ENCODE measurements around the gene LHX4. TPM values are rescaled to one million over a fixed set of nuclear protein-coding genes. Genes with fewer than 3 reads are reported as not detected.
A peak's percentile ranks its signal among the peaks of the same experiment; 100 is the strongest.

Gene LHX4
- polyA plus RNA-seq, 1 donor from 2014 or later: 0.25 TPM

- Mint-ChIP-seq H3K9me3 (no peaks in the 10 kb centered on the region), H3K27ac (no peak overlapping the region), H3K36me3 (peaks cover 4% of the 10 kb centered on the region), H3K27me3 (no peaks in the 10 kb centered on the region), H3K4me3 (no peak overlapping the region), H3K4me1 (peaks cover 0 to 3% (median 0%) of the 10 kb centered on the region in 3 donors)
Observed at GRCh38 chr1:180271272-180272255, 41.5 kb downstream of the LHX4 start.

DNA sequence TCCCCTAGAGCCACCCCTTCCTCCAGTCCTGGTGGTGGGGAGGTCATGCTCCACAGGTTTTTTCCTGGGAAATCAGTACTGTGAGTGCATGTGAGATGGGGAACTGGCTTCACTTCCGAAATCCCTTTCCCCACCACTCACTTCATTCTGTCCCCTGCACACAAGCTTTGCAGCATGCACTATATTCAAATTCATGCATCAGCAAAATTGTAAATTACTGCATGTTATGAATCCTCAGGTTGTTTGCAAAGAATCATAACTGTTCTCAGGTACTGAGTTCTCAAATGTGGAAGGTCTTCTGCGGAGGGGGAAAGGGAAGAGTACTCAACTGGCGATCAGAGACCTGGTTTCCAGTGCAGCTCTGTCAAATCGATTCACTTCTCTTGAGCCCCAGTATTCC is 42.3 kb downstream of the LHX4 start:
- Mint-ChIP-seq H3K9me3 (no peaks in the 10 kb centered on the region), H3K27ac (no peak overlapping the region), H3K4me1 (peaks cover 0 to 3% (median 0%) of the 10 kb centered on the region in 3 donors), H3K36me3 (peaks cover 4% of the 10 kb centered on the region), H3K4me3 (peak overlapping the region in 1 of 4 donors; percentile 3), H3K27me3 (no peaks in the 10 kb centered on the region)

GRCh38 chr1:180273066-180273465 is 43.0 kb downstream of the LHX4 start:
- no peaks in the 10 kb centered on the region for H3K9me3 Mint-ChIP-seq
- no peak overlapping the region for H3K4me3 Mint-ChIP-seq
- no peak overlapping the region for H3K27ac Mint-ChIP-seq
- peaks cover 5% of the 10 kb centered on the region for H3K36me3 Mint-ChIP-seq
- H3K4me1 Mint-ChIP-seq: peaks cover 0 to 3% (median 0%) of the 10 kb centered on the region in 3 donors
- no peaks in the 10 kb centered on the region for H3K27me3 Mint-ChIP-seq

- Mint-ChIP-seq H3K9me3 (no peaks in the 10 kb centered on the region), H3K27me3 (no peaks in the 10 kb centered on the region), H3K36me3 (peaks cover 8% of the 10 kb centered on the region), H3K4me1 (peaks cover 3 to 5% (median 4%) of the 10 kb centered on the region in 3 donors), H3K27ac (no peak overlapping the region), H3K4me3 (no peak overlapping the region)
Observed at GRCh38 chr1:180274221-180274620, 44.2 kb downstream of the LHX4 start.

DNA sequence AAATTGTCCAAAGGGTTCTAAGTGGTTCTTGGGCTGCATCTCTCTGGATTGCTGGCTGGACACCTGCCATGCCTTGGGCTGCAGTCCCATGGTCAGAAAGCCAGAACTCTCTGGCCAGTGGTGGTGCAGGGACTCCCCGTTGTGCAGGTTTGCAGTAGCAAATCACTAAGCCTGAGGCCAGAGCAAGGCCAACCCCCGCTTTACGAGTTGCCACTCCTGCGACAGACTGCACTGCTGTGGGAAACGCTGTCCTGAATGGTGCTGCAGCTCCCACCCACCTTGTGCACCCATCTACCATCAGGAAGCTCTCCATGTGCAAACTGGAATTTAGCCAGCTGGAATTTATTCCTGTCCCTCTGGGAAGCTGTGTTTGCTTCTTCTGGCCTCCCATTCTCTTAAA is 45.7 kb downstream of the LHX4 start:
- Mint-ChIP-seq H3K27me3 (no peaks in the 10 kb centered on the region), H3K9me3 (peaks cover 0 to 2% (median 0%) of the 10 kb centered on the region in 3 donors), H3K27ac (peak overlapping the region in 1 of 3 donors; percentile 31), H3K4me3 (no peak overlapping the region), H3K36me3 (peaks cover 15% of the 10 kb centered on the region), H3K4me1 (peaks cover 5 to 8% (median 5%) of the 10 kb centered on the region in 3 donors)

- Mint-ChIP-seq H3K4me1 (peaks cover 5 to 11% (median 9%) of the 10 kb centered on the region in 3 donors), H3K4me3 (no peak overlapping the region), H3K9me3 (peaks cover 0 to 2% (median 0%) of the 10 kb centered on the region in 3 donors), H3K27me3 (no peaks in the 10 kb centered on the region), H3K27ac (no peak overlapping the region), H3K36me3 (peaks cover 18% of the 10 kb centered on the region)
Observed at GRCh38 chr1:180277476-180278193, 47.6 kb downstream of the LHX4 start.

DNA sequence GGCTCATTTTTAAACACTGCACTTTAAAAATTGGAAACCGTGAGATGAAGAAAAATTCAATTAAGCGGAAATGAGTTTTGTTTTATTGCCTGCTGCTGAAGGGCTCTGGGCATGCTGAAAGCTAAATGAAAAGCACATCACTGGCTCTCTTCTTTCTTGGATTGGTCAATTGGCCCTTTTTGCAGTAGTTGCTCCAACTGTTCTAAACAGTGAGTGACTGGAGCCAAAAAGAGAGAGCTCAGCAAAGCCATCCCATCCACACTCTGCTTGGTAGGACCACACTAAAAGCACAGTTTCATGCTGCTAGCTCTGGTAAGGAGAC is 48.1 kb downstream of the LHX4 start:
- Mint-ChIP-seq H3K4me3 (no peak overlapping the region), H3K27me3 (no peaks in the 10 kb centered on the region), H3K9me3 (peaks cover 0 to 2% (median 0%) of the 10 kb centered on the region in 3 donors), H3K27ac (no peak overlapping the region), H3K4me1 (peaks cover 5 to 11% (median 9%) of the 10 kb centered on the region in 3 donors), H3K36me3 (peaks cover 19% of the 10 kb centered on the region)

- H3K27me3 Mint-ChIP-seq: no peaks in the 10 kb centered on the region
- H3K4me3 Mint-ChIP-seq: no peak overlapping the region
- peaks cover 0 to 2% (median 0%) of the 10 kb centered on the region in 3 donors for H3K9me3 Mint-ChIP-seq
- peaks cover 5 to 11% (median 9%) of the 10 kb centered on the region in 3 donors for H3K4me1 Mint-ChIP-seq
- H3K27ac Mint-ChIP-seq: no peak overlapping the region
- H3K36me3 Mint-ChIP-seq: peaks cover 20% of the 10 kb centered on the region
Observed at GRCh38 chr1:180278596-180279395, 48.7 kb downstream of the LHX4 start.

- Mint-ChIP-seq H3K9me3 (peaks cover 0 to 2% (median 0%) of the 10 kb centered on the region in 3 donors), H3K27ac (no peak overlapping the region), H3K4me3 (no peak overlapping the region), H3K4me1 (peaks cover 5 to 11% (median 9%) of the 10 kb centered on the region in 3 donors), H3K36me3 (peaks cover 25% of the 10 kb centered on the region), H3K27me3 (no peaks in the 10 kb centered on the region)
Observed at GRCh38 chr1:180279651-180280050, 49.6 kb downstream of the LHX4 start.

GRCh38 chr1:180280617-180281016 is 50.6 kb downstream of the LHX4 start:
- H3K9me3 Mint-ChIP-seq: peaks cover 0 to 2% (median 0%) of the 10 kb centered on the region in 3 donors
- peaks cover 30% of the 10 kb centered on the region for H3K36me3 Mint-ChIP-seq
- H3K27me3 Mint-ChIP-seq: no peaks in the 10 kb centered on the region
- H3K27ac Mint-ChIP-seq: no peak overlapping the region
- H3K4me3 Mint-ChIP-seq: no peak overlapping the region
- peaks cover 5 to 11% (median 9%) of the 10 kb centered on the region in 3 donors for H3K4me1 Mint-ChIP-seq

DNA sequence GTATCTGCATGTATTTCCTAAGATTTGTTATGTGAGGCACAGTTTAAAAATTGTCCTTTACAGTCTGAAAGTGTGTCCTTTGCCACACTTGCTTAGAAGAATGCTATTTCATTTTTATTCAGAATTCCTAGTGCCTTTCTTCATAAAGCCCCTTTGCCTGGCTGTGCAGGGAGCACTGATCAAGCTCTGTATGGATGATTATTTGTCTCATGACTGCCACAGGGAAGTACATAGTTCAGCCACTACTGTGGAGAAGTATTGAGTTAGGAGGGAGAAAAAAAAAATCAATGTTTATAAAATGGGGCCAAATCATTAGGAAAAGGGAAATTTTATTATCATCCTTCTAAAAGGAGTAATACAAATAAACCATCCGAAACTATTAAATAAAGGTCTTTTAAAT is 51.4 kb downstream of the LHX4 start:
- Mint-ChIP-seq H3K36me3 (peaks cover 29% of the 10 kb centered on the region), H3K4me1 (peaks cover 5 to 11% (median 9%) of the 10 kb centered on the region in 3 donors), H3K9me3 (peaks cover 0 to 2% (median 0%) of the 10 kb centered on the region in 3 donors), H3K27me3 (no peaks in the 10 kb centered on the region), H3K4me3 (no peak overlapping the region), H3K27ac (no peak overlapping the region)

DNA sequence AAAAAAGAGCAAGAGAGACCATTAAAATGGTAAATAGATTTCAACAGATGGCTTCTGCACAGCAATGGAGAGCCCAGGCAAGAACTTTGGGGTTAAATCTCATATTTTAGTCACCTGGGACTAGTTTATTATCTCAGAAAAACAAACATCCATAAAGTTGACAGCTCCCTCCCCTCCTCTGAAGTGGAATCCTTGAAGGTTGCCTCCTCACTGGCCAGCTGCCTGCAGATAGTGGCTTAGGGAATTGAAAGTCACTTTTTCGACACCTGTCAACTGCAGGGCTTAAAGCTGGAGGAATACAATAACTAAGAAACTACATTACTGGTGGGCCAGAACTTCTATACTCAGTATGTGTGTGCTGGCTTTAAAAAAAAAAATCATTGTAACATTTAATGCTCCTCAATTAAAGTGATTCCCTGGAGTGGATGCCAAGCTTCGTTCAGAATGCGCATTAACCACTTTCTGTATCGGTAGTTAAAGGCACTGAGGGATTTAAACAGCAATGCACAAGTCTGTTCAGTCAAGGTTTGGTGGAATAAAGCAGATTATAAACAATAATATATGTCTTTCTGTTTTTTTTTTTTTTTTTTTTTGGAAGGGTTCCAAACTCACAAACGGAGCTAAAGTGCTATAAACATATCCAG is 52.5 kb downstream of the LHX4 start:
- H3K27me3 Mint-ChIP-seq: no peaks in the 10 kb centered on the region
- H3K4me1 Mint-ChIP-seq: peaks cover 5 to 11% (median 9%) of the 10 kb centered on the region in 3 donors
- H3K4me3 Mint-ChIP-seq: no peak overlapping the region
- peaks cover 0 to 2% (median 0%) of the 10 kb centered on the region in 3 donors for H3K9me3 Mint-ChIP-seq
- no peak overlapping the region for H3K27ac Mint-ChIP-seq
- peaks cover 29% of the 10 kb centered on the region for H3K36me3 Mint-ChIP-seq

DNA sequence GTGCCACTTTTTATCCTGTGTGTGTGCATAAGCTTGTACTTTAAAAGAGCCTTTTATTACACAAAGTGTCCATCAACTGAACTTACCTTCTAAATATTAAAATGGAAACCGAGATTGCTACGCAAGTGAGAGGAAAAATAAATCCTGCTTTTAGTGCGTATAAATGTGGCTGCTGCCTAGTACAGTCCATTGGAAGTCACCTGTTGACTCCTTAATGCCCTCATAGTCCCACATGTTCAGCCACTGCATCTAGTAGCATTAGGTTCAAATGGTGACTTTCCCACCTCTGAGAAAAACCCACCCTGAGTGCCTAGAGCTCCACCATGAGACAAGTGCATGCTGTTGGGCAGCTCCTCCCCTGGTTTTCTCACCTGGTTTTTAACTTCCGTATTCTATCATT is 53.0 kb downstream of the LHX4 start:
- Mint-ChIP-seq H3K36me3 (peaks cover 29% of the 10 kb centered on the region), H3K27me3 (no peaks in the 10 kb centered on the region), H3K9me3 (peaks cover 0 to 2% (median 0%) of the 10 kb centered on the region in 3 donors), H3K4me1 (peaks cover 5 to 11% (median 9%) of the 10 kb centered on the region in 3 donors), H3K27ac (no peak overlapping the region), H3K4me3 (no peak overlapping the region)

DNA sequence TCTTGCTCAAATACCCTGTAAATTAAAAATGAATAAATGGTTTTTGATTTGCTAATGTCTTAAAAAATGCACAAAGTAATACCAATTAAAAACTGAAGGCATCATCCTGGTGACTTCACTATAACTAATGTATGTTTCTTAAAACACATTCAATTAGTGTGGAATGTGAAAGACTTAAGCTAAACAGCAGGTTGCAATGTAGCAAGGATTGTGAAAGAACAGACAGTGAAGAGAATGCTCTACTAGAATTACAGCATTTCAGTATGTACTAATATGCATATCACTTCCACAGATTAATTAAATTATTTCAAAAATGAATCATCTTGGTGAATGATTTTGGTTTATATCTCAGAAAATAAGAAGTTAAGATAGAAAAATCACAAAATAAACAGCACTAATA is 56.4 kb downstream of the LHX4 start:
- H3K9me3 Mint-ChIP-seq: no peaks in the 10 kb centered on the region
- no peak overlapping the region for H3K27ac Mint-ChIP-seq
- H3K4me3 Mint-ChIP-seq: no peak overlapping the region
- H3K4me1 Mint-ChIP-seq: peaks cover 0 to 4% (median 3%) of the 10 kb centered on the region in 3 donors
- peaks cover 21% of the 10 kb centered on the region for H3K36me3 Mint-ChIP-seq
- H3K27me3 Mint-ChIP-seq: no peaks in the 10 kb centered on the region

Measured in IgD-negative memory B cell (primary cell).